HG02973 (cell line): Measurements from ENCODE around the gene C19orf47.

ENCODE experiments used
- ATAC-seq: cut with Tn5 transposase; IDR thresholded peaks from one replicate; pipeline ENCODE4 v1.9.1; 2021; ENCODE audit warnings: moderate library complexity; ENCODE audit not compliant: unreplicated experiment

Gene C19orf47

GRCh38 chr19:40348125-40348913, at the start of gene C19orf47, which contains the start of gene PLD3:
TSS of gene C19orf47 (minus strand) at chr19:40348397. CDS start at chr19:40341857, 6,540 bp downstream.
TSS of gene PLD3 (plus strand) at chr19:40348695. CDS start at chr19:40366484, 17,789 bp downstream.
- peak; percentile 92 for ATAC-seq

- no peak for ATAC-seq
These were observed 49.3 kb upstream of the C19orf47 start for GRCh38 chr19:40397568-40397906.

GRCh38 chr19:40396886-40397567, 48.8 kb upstream of the C19orf47 start:
- no peak for ATAC-seq

GRCh38 chr19:40395956-40396355, 47.8 kb upstream of the C19orf47 start:
- ATAC-seq: no peak

- ATAC-seq: no peak
These were observed 46.6 kb upstream of the C19orf47 start for GRCh38 chr19:40394816-40395210.

- ATAC-seq: no peak
These were observed 46.0 kb upstream of the C19orf47 start for GRCh38 chr19:40393894-40394815.

- no peak for ATAC-seq
These were observed 44.8 kb upstream of the C19orf47 start for GRCh38 chr19:40392894-40393517.

GRCh38 chr19:40392123-40392522, 43.9 kb upstream of the C19orf47 start:
- no peak for ATAC-seq

- no peak for ATAC-seq
These were observed 42.0 kb upstream of the C19orf47 start, which contains the start of gene HIPK4 for GRCh38 chr19:40390084-40390742. TSS of gene HIPK4 (minus strand) at chr19:40390181. CDS start at chr19:40389902, 279 bp downstream.

- ATAC-seq: no peak
These were observed 41.3 kb upstream of the C19orf47 start for GRCh38 chr19:40389404-40390083.

GRCh38 chr19:40388481-40388880, 40.3 kb upstream of the C19orf47 start:
- no peak for ATAC-seq

- ATAC-seq: no peak
These were observed 39.0 kb upstream of the C19orf47 start for GRCh38 chr19:40387155-40387554.

GRCh38 chr19:40383668-40384248, 35.6 kb upstream of the C19orf47 start:
- no peak for ATAC-seq

GRCh38 chr19:40381321-40381720, 33.1 kb upstream of the C19orf47 start:
- no peak for ATAC-seq

GRCh38 chr19:40380199-40381037, 32.2 kb upstream of the C19orf47 start:
- ATAC-seq: no peak

- no peak for ATAC-seq
These were observed 31.4 kb upstream of the C19orf47 start for GRCh38 chr19:40379446-40380198.

GRCh38 chr19:40378509-40378908, 30.3 kb upstream of the C19orf47 start:
- ATAC-seq: no peak
